Measurements from ENCODE around the gene DAPK1.

Gene DAPK1

GRCh38 chr9:87527211-87527916 is 29.7 kb downstream of the DAPK1 start:
- no peak overlapping the region for H3K27ac ChIP-seq

GRCh38 chr9:87528969-87529368 is 31.3 kb downstream of the DAPK1 start:
- TF ChIP-seq, protein P1, sequence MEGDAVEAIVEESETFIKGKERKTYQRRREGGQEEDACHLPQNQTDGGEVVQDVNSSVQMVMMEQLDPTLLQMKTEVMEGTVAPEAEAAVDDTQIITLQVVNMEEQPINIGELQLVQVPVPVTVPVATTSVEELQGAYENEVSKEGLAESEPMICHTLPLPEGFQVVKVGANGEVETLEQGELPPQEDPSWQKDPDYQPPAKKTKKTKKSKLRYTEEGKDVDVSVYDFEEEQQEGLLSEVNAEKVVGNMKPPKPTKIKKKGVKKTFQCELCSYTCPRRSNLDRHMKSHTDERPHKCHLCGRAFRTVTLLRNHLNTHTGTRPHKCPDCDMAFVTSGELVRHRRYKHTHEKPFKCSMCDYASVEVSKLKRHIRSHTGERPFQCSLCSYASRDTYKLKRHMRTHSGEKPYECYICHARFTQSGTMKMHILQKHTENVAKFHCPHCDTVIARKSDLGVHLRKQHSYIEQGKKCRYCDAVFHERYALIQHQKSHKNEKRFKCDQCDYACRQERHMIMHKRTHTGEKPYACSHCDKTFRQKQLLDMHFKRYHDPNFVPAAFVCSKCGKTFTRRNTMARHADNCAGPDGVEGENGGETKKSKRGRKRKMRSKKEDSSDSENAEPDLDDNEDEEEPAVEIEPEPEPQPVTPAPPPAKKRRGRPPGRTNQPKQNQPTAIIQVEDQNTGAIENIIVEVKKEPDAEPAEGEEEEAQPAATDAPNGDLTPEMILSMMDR (IDR thresholded peaks at IDR 0.05): no peak
- TF ChIP-seq ZFX (IDR thresholded peaks at IDR 0.05; ENCODE audit: borderline replicate concordance): no peak
- no peak overlapping the region for H3K27ac ChIP-seq

More at GRCh38 chr9:87527211-87527916, 29.7 kb downstream of the DAPK1 start:
- TF ChIP-seq, protein P1 (IDR thresholded peaks at IDR 0.05): no peak
- no peak for TF ChIP-seq ZFX (IDR thresholded peaks at IDR 0.05; ENCODE audit: borderline replicate concordance)

GRCh38 chr9:87529671-87530070 is 32.0 kb downstream of the DAPK1 start:
- TF ChIP-seq ZFX (IDR thresholded peaks at IDR 0.05; ENCODE audit: borderline replicate concordance): no peak
- TF ChIP-seq, protein P1 (IDR thresholded peaks at IDR 0.05): no peak
- H3K27ac ChIP-seq: no peak overlapping the region

DNA sequence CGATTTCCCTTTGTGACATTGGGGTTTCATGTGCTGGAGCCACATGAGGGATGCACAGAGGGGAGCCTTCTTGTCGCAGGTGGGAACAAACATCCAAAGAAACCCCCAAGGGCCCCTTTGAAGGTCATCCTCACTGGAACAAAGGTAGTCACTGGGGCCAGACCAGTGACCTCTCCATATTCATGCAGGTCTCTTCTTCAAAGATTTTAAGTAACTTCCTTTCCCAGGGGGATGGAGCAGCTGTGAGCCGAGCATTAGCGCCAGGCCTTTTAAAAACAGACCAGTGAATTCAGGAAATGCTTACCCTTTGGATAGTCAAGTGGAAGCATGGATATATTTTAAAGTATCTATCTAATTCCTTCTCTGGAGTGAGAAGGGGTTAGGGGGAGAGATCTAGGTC is 33.0 kb downstream of the DAPK1 start:
- no peak overlapping the region for H3K27ac ChIP-seq
- no peak for TF ChIP-seq ZFX (IDR thresholded peaks at IDR 0.05; ENCODE audit: borderline replicate concordance)
- TF ChIP-seq, protein P1 (IDR thresholded peaks at IDR 0.05): no peak

DNA sequence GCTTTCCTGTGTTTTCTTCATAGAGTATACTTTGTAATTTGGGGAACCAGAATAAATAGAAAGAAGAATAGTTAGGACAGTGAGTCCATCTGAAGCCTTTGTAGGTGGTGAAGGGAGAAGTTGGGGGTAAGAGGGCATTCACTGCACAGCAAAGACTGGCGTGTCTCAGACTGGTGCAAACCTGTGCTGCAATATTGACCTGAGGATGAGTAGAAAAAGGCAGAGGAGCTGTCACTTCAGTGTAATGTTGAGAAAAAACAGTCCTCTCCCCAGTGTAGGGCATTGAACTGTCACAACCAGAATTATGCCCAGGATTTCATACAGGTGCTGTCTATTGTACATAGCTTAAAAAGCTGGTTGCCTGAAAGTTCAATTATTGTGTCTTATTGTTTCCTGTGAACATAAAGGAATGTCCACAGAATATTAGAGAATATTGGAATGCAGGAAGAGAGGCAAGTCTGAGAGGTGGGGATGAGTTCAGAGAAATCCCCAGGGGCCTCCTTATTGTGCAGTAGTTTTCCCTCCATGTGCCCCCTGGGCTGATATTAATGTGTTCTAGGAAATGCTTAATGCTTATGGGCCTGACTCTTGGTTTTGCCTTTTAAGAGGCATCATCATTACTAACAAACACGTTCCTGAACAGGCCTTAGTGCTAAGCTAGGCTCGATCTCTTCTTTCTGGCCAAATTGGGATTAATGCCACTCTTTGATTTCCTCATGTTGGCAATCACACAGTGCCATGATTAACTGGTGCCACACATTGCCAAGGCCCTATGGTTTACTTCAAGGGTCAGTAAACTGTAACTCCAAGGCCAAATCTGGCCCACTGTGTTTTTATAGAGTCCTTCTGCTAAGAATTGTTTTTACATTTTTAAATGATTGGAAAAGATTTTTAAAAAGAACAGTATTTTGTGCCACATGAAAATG is 34.0 kb downstream of the DAPK1 start:
- no peak overlapping the region for H3K27ac ChIP-seq
- TF ChIP-seq ZFX (IDR thresholded peaks at IDR 0.05; ENCODE audit: borderline replicate concordance): no peak
- TF ChIP-seq, protein P1 (IDR thresholded peaks at IDR 0.05): no peak

- no peak overlapping the region for H3K27ac ChIP-seq
- TF ChIP-seq ZFX (IDR thresholded peaks at IDR 0.05; ENCODE audit: borderline replicate concordance): no peak
- TF ChIP-seq, protein P1 (IDR thresholded peaks at IDR 0.05): no peak
These were observed 35.6 kb downstream of the DAPK1 start for GRCh38 chr9:87533271-87533670.

DNA sequence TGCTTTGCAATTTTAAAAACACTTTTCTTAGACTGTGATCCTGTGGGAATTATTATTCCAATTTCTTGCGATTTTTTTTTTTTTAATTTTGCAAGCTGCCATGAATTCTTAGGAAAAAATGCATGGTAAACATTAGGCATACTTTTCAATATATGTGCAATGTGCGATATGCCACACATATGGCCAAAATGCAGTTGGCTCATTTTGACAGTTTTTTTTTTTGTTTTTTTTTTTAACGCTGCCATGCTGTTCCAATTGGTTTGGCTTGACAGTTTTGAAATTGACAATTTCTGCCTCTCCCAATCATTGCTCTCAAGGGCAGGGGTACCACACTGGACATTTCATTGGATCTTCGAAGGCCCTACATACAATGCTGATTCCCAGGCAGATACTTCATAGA is 36.4 kb downstream of the DAPK1 start:
- no peak for TF ChIP-seq ZFX (IDR thresholded peaks at IDR 0.05; ENCODE audit: borderline replicate concordance)
- TF ChIP-seq, protein P1 (IDR thresholded peaks at IDR 0.05): no peak
- H3K27ac ChIP-seq: no peak overlapping the region

Measured in 22Rv1 (cell line).